Heart left ventricle (tissue), 16 donors: ENCODE measurements around the gene LUC7L. TPM values are rescaled to one million over a fixed set of nuclear protein-coding genes. Genes with fewer than 3 reads are reported as not detected.

Source experiments
- ATAC-seq, 4 donors: fragments of 200-7000 bp; cut with Tn5 transposase; one replicate each; pipeline ENCODE4 v1.9.1; 2020 to 2022; ENCODE audit warnings: moderate library complexity in 4 of 4, mild to moderate bottlenecking in 3 of 4, moderate number of reproducible peaks in 1 of 4
- DNase-seq, 5 donors: peaks; one replicate each; pipeline ENCODE4 v3.0.0-alpha.2; 2020
- H3K27ac ChIP-seq, 12 donors: fragments of 200-600 bp; sonication (generic) in 4 of 12; one replicate each; pipeline versions ENCODE4 v1.5.0 to v1.8.0; 2016 to 2022; ENCODE audit warnings: mild to moderate bottlenecking in 2 of 12
- H3K27me3 ChIP-seq, 9 donors: fragments of 200-600 bp; sonication (generic) in 2 of 9; one replicate each; pipeline versions ENCODE4 v1.5.1 to v1.8.0; 2016 to 2022; ENCODE audit warnings: mild to moderate bottlenecking in 3 of 9
- H3K36me3 ChIP-seq, 9 donors: fragments of 200-600 bp; sonication (generic) in 2 of 9; one replicate each; pipeline versions ENCODE4 v1.5.0 to v1.8.0; 2018 to 2022; ENCODE audit warnings: mild to moderate bottlenecking in 2 of 9
- H3K4me1 ChIP-seq, 12 donors: fragments of 200-600 bp; sonication (generic) in 4 of 12; one replicate each; pipeline versions ENCODE4 v1.5.0 to v1.8.0; 2016 to 2022; ENCODE audit warnings: mild to moderate bottlenecking in 3 of 12
- H3K4me3 ChIP-seq, 12 donors: fragments of 200-600 bp; sonication (generic) in 4 of 12; one replicate each; pipeline versions ENCODE4 v1.5.0 to v1.8.0; 2017 to 2022; ENCODE audit warnings: mild to moderate bottlenecking in 9 of 12, moderate library complexity in 4 of 12
- H3K9me3 ChIP-seq, 12 donors: fragments of 200-600 bp; sonication (generic) in 4 of 12; one replicate each; pipeline versions ENCODE4 v1.5.0 to v1.8.0; 2016 to 2022; ENCODE audit warnings: mild to moderate bottlenecking in 1 of 12
- POLR2A ChIP-seq, 2 donors: fragments of 450-650 bp; IDR thresholded peaks; one replicate each; pipeline ENCODE4 v1.6.1; 2017; ENCODE audit warnings: antibody characterized with exemption in 2 of 2, mild to moderate bottlenecking in 2 of 2, moderate library complexity in 2 of 2
- WGBS, 4 donors: extraction: QIAGEN DNeasy Blood & Tissue Kit in 2 of 4; methylation state at CpG; one replicate each; pipeline versions ENCODE4 v1.1.5 to v1.1.7; 2013 to 2018; 5-methylcytosine and 5-hydroxymethylcytosine counted together
- intact Hi-C, 10 donors: fragments of 100-400 bp; cut with DNase I; formaldehyde crosslinking; loops; one replicate each; pipeline versions ENCODE4 v1.11.1 to v1.14.2; 2022
- polyA plus RNA-seq, 2 donors: library from polyadenylated mRNA; stranded (reverse); fragments of 200-250 nt; gene quantifications; one replicate each; pipeline ENCODE4 v1.2.3, GENCODE V29; 2013
- total RNA-seq, 9 donors: library from RNA; depleted of rRNA in 2 of 9; stranded (reverse); fragments of >200 nt in 2 of 9; fragmentation: NEBNext Ultra II Directional in 3 of 9; extraction: Animal tissue kit (Norgen Biotek cat#: 25700) in 3 of 9; gene quantifications; one replicate each; pipeline versions ENCODE4 v1.1.0 to v1.2.4, GENCODE V29; 2016 to 2023
- TF ChIP-seq, protein P1 (sequence below), 12 donors: fragments of 200-600 bp; sonication (generic) in 4 of 12; IDR thresholded peaks; one replicate each; pipeline versions ENCODE4 v1.5.0 to v1.8.0; 2018 to 2022; ENCODE audit warnings: antibody characterized with exemption in 12 of 12, mild to moderate bottlenecking in 5 of 12
- donor health status: ischemic (EF 13 %, LVEDD 7.1; RV severe dilation, severe dysfunction).
- donor health status: healthy with polysubstance abuse.
- donor health status: DM: no; HTN: yes; CAD: no.
- donor health status: DM: no; HTN: no; CAD: no.
- donor health status: ischemic (EF 25% LVEDD 6.9; RV normal size, moderate dysfunction).
- donor health status: ischemic (EF 25% LVEDD 5.7; RV mildly dilated, moderate dysfunction).
- donor health status: healthy.
- donor health status: DM: yes; HTN: yes; CAD: no.
- donor health status: ischemic (EF 35%, LVEDD 5.7; RV mildly dilated, moderate dysfunction).
- donor health status: nonischemic (EF 11% LVEDD 7.7; RV severe dilation, severe dysfunction).
- donor health status: DM: yes; HTN: yes; CAD: no.
- donor health status: PGD.
- donor health status: ischemic (EF 29% LVEDD 5.4; RV normal size, mild dysfunction).
- donor health status: nonischemic (EF 23%, LVEDD 6.1; RV moderate dilation, normal function).

The LUC7L gene
- total and polyA plus RNA-seq, 11 donors: 12.5 to 47.5 (median 19.4) TPM

GRCh38 chr16:152141-153128 lies 76.8 kb downstream of the LUC7L start, which contains the start of gene HBZ:
HBZ (plus strand) TSS chr16:152644; CDS start chr16:152910, 266 bp downstream.
- TF ChIP-seq, protein P1, sequence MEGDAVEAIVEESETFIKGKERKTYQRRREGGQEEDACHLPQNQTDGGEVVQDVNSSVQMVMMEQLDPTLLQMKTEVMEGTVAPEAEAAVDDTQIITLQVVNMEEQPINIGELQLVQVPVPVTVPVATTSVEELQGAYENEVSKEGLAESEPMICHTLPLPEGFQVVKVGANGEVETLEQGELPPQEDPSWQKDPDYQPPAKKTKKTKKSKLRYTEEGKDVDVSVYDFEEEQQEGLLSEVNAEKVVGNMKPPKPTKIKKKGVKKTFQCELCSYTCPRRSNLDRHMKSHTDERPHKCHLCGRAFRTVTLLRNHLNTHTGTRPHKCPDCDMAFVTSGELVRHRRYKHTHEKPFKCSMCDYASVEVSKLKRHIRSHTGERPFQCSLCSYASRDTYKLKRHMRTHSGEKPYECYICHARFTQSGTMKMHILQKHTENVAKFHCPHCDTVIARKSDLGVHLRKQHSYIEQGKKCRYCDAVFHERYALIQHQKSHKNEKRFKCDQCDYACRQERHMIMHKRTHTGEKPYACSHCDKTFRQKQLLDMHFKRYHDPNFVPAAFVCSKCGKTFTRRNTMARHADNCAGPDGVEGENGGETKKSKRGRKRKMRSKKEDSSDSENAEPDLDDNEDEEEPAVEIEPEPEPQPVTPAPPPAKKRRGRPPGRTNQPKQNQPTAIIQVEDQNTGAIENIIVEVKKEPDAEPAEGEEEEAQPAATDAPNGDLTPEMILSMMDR (IDR thresholded peaks at IDR 0.05): no peak
- TF ChIP-seq POLR2A (IDR thresholded peaks at IDR 0.05): no peak
- Histone ChIP-seq H3K9me3 (no peaks in the 10 kb centered on the region), H3K27me3 (peaks cover 0 to 52% (median 29%) of the 10 kb centered on the region in 9 donors), H3K4me1 (peaks cover 0 to 10% (median 8%) of the 10 kb centered on the region in 12 donors), H3K27ac (no peak within 1 kb of the TSS), H3K36me3 (no peaks in the 10 kb centered on the region), H3K4me3 (no peak within 1 kb of the TSS)
- DNase-seq: no peak
- WGBS, 4 donors: 71 to 77% (median 74%) methylated on average over 17 of the region's 17 CpGs
- ATAC-seq: peak in 2 of 4 donors; percentile 16 to 36
- intact Hi-C loops: loop anchor here in 1 of 10 donors (1.0 kb wide), 1 partner anchor 10 kb away; no protein-coding TSS in a partner anchor

- intact Hi-C loops: no loop called here
- ATAC-seq: peak in 2 of 4 donors; percentile 11 to 30
- WGBS, 4 donors: 41 to 48% (median 45%) methylated on average over 9 of the region's 9 CpGs
Measured at GRCh38 chr16:149024-149660, 80.1 kb downstream of the LUC7L start.

DNA sequence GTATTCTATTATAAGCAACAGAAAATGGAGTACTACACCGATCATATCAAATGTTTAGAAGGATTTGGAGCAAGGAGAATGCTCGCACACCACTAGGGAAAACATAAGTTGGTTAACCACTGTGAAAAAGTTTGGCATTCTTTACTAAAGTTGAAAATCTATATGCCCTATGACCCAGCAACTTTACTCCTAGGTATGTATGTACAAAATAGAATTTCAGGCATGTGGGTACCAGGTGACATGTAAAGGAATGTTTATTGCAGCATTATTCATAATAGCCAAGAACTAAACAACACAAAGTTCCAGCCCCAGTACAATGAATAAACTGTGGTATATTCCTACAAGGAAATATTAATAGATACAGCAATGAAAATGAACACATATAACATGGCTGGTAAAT lies 82.6 kb downstream of the LUC7L start:
- Histone ChIP-seq H3K4me1 (no peaks in the 10 kb centered on the region), H3K9me3 (no peaks in the 10 kb centered on the region), H3K27me3 (peaks cover 0 to 35% (median 0%) of the 10 kb centered on the region in 9 donors), H3K36me3 (no peaks in the 10 kb centered on the region), H3K4me3 (no peak overlapping the region), H3K27ac (no peak overlapping the region)
- TF ChIP-seq, protein P1 (IDR thresholded peaks at IDR 0.05): no peak
- TF ChIP-seq POLR2A (IDR thresholded peaks at IDR 0.05): no peak
- intact Hi-C loops: no loop called here
- 80 to 89% (median 86%) methylated on average over 2 of the region's 2 CpGs for WGBS, 4 donors
- ATAC-seq (no peak), DNase-seq (no peak)

More at GRCh38 chr16:149024-149660, 80.1 kb downstream of the LUC7L start:
- Histone ChIP-seq H3K36me3 (no peaks in the 10 kb centered on the region), H3K4me3 (no peak overlapping the region), H3K27me3 (peaks cover 0 to 26% (median 0%) of the 10 kb centered on the region in 9 donors), H3K4me1 (peaks cover 0 to under 1% (median 0%) of the 10 kb centered on the region in 12 donors), H3K27ac (no peak overlapping the region), H3K9me3 (no peaks in the 10 kb centered on the region)
- DNase-seq: no peak
- no peak for TF ChIP-seq POLR2A (IDR thresholded peaks at IDR 0.05)
- TF ChIP-seq, protein P1 (IDR thresholded peaks at IDR 0.05): no peak

- WGBS, 4 donors: 69 to 78% (median 71%) methylated on average over 14 of the region's 14 CpGs
- Histone ChIP-seq H3K4me1 (no peaks in the 10 kb centered on the region), H3K9me3 (no peaks in the 10 kb centered on the region), H3K4me3 (no peak overlapping the region), H3K36me3 (no peaks in the 10 kb centered on the region), H3K27ac (no peak overlapping the region), H3K27me3 (peaks cover 0 to 27% (median 0%) of the 10 kb centered on the region in 9 donors)
- ATAC-seq (no peak), DNase-seq (no peak)
- intact Hi-C loops: no loop called here
- TF ChIP-seq, protein P1 (IDR thresholded peaks at IDR 0.05): no peak
- TF ChIP-seq POLR2A (IDR thresholded peaks at IDR 0.05): no peak
Measured at GRCh38 chr16:144797-145252, 84.4 kb downstream of the LUC7L start.
